NCI-H2029 treated with DMSO at 0.1 percent for 48 hours (cell line): ENCODE results near the gene TMBIM1.
A peak's percentile ranks its signal among the peaks of the same experiment; 100 is the strongest.

Experiments used
- DNase-seq: peaks from one replicate; lab custom pipeline; 2025; lab: John Stamatoyannopoulos, UW

Gene TMBIM1

GRCh38 chr2:218272531-218273212 lies 19.6 kb downstream of the TMBIM1 start:
- peak; percentile 26 for DNase-seq

DNA sequence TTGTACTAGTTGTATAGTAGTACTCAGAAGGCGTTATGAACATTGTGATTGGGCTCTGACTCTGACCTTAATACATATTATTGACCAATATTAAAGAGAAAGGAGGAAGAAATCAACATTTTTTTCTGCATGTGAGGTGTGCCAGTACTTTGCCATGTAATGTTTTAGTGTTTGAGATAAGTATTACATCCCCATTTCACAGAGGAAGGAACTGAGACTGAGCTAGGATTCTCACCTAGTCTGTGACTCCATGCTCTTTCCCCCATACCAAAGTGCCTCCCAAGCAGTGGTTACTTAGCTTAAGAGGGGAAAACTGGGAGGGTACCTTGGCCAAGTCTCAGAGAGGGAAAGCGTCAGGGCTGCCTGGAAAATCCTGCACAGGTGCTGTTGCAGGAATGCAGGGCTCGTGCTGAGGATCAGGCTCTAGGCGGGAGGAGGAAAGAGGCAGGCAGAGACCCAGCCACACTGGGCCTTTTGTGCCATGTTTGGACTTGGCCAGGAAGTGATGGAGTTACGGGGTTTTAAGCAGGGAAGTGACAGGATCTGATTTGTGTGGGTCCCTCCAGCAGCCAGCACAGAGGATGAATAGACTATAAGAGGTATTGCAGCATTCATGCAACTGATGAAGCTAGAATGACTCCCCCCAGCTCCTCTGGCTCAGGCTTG lies 20.3 kb downstream of the TMBIM1 start:
- DNase-seq, result no peak

DNA sequence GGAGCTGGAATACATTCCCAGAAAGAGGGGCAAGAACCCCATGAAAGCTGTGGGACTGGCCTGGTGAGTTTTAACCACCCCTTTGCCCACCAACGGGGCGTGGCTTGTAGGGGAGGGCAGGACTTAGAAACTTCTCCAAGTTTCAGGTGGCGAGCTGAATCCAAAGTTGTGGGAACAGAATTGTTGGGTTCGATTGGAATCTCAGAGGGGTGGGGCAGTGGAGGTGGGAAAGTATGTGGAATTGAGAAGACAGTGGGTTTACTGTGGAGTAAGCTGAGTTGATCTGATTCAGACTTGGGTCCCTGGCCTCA lies 20.9 kb downstream of the TMBIM1 start:
- DNase-seq, result no peak

- no peak for DNase-seq
These were observed 21.4 kb downstream of the TMBIM1 start for GRCh38 chr2:218270721-218271486.

GRCh38 chr2:218269900-218270720 lies 22.2 kb downstream of the TMBIM1 start, which contains the start of the genes AAMP and PNKD:
Gene AAMP, minus strand, starts transcription at chr2:218270137. Its CDS starts 51 bp downstream, at chr2:218270086.
Gene PNKD, plus strand, starts transcription at chr2:218270519. Its CDS starts 17 bp downstream, at chr2:218270536.
- DNase-seq, result peak; percentile 97

DNA sequence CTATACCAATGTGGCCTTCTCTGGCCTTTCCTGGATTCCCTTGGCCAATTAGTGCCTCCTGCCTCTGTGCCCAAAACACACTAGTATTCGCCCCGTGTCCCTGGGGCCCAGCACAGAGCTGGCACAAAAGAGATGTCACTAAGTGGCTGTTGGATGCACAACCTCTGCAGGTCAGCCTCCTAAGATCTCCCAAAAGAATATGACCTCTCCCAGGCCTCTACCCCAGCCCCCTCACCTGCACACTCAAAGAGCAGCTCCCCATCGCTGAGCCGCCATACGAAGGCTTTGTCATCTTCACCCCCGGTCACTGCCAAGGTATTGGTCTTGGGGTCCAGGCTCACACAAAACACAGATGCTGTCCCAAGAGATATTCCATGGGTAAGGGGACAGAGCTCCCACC lies 25.0 kb downstream of the TMBIM1 start:
- DNase-seq, result no peak

DNA sequence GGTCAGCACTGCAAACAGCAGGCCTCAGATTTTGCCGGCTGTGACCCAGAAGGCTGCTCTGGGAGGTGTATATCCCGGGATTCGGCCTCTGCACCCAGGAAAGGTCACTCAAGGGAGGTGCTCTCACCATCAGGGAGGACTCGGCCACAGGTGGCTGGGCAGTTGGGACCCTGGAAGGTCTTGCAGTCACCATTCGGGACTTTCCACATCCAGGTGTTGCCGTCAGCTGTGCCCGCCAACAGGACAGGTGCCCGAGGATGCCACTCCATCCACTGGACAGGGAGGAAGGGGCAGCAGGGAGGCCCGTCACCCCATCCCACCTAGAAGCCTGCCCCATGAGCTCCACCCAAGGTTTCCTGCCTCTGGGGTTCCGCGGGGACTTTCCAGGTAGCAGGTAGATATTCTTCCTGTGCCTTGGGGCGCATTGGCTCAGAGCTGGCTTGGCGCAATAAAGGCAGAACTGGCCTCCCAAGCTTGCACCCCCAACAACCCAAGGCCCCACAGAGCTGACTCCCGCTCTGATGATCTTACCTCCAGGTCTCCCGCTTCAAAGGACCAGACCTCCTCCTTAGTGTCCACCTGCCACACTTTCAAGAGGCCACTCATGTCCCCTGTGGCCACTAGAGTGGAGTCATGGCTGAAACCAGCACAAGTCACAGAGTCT lies 25.9 kb downstream of the TMBIM1 start:
- no peak for DNase-seq

GRCh38 chr2:218265626-218266025 lies 26.7 kb downstream of the TMBIM1 start:
- DNase-seq, result no peak

GRCh38 chr2:218264773-218265561 lies 27.3 kb downstream of the TMBIM1 start:
- DNase-seq, result no peak

DNA sequence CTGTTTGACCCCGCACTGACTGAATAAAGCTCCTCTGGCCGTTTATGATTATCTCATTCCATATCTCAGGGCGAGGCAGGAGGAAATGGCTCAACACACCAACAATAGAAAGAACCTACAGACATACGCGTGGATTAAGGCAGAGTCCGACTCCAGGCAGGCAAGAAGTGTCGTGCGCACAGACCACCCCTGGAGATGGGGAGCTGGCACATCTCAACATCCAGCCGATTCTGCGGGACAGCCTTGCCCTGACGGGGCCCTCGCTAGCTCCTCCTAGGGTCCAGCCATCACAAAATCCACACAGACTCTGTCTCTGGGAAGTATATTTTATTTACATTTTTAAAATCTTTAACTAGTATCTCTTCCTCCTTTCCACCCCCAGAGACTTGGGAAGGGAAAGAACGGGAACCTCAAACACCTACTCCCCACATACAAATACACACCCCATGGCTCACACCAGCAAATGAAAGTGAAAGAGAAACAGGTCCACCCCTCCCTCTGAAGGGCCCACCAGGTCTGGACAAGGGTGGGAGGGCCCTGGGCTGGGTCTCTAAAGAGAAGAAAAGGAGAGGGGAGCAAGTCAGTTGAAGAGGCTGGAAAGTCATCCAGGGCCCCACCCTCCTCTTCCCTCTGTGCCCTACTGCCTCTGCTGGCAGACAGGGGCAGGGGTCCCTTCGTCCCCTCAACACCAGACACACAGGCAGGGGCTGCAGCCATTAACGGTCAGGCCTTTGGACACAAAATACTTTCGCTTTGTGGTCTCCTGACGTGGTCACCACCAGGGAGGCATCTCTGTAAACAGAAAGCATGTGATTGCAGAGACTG lies 28.3 kb downstream of the TMBIM1 start:
- DNase-seq, result no peak

DNA sequence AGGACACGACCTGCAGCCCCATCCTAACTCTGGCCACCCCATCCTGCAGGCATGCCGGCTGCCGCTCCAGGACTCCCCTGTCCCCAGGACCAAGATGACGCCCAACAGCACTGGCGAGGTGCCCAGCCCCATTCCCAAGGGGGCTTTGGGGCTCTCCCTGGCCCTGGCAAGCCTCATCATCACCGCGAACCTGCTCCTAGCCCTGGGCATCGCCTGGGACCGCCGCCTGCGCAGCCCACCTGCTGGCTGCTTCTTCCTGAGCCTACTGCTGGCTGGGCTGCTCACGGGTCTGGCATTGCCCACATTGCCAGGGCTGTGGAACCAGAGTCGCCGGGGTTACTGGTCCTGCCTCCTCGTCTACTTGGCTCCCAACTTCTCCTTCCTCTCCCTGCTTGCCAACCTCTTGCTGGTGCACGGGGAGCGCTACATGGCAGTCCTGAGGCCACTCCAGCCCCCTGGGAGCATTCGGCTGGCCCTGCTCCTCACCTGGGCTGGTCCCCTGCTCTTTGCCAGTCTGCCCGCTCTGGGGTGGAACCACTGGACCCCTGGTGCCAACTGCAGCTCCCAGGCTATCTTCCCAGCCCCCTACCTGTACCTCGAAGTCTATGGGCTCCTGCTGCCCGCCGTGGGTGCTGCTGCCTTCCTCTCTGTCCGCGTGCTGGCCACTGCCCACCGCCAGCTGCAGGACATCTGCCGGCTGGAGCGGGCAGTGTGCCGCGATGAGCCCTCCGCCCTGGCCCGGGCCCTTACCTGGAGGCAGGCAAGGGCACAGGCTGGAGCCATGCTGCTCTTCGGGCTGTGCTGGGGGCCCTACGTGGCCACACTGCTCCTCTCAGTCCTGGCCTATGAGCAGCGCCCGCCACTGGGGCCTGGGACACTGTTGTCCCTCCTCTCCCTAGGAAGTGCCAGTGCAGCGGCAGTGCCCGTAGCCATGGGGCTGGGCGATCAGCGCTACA lies 29.4 kb downstream of the TMBIM1 start:
- no peak for DNase-seq

DNA sequence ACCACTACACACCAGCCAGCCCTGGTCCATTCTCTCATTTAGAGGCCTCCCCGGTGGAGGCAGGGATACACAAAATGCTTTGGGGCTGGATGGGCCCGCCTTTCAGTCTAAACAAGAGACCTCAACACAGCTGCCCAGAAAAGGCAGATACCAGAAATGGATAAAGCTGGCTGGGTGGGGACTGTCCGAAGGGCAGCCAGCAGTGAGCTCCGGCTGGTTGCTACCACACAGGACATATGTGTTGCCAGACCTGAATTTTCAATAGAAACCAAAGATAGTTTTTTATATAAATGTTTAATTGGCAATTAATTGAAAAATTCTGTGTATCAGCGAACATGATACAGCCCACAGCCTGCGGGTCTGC lies 30.1 kb downstream of the TMBIM1 start:
- DNase-seq, result no peak

GRCh38 chr2:218261423-218262236 lies 30.7 kb downstream of the TMBIM1 start:
- DNase-seq, result no peak

GRCh38 chr2:218260742-218261422 lies 31.4 kb downstream of the TMBIM1 start, which contains the start of gene GPBAR1:
Gene GPBAR1, plus strand, starts transcription at chr2:218261015. Its CDS starts 1,710 bp downstream, at chr2:218262725.
- no peak for DNase-seq

- no peak for DNase-seq
These were observed 32.1 kb downstream of the TMBIM1 start for GRCh38 chr2:218260166-218260565.

- no peak for DNase-seq
These were observed 33.0 kb downstream of the TMBIM1 start for GRCh38 chr2:218259099-218259961.
